Upper lobe of left lung (tissue), 6 donors: Measurements from ENCODE around the gene CMSS1. TPM values are rescaled to one million over a fixed set of nuclear protein-coding genes. Genes with fewer than 3 reads are reported as not detected.
A peak's percentile ranks its signal among the peaks of the same experiment; 100 is the strongest.

ENCODE experiments used
- ATAC-seq, 2 donors: fragments of 200-7000 bp; cut with Tn5 transposase; one replicate each; pipeline ENCODE4 v1.9.1; 2022; ENCODE audit warnings: mild to moderate bottlenecking in 2 of 2, moderate library complexity in 2 of 2; ENCODE audit not compliant: low FRiP score in 2 of 2
- DNase-seq, 2 donors: peaks; one replicate each; pipeline ENCODE4 v3.0.0-alpha.2; 2019 to 2020
- H3K27ac ChIP-seq, 4 donors: fragments of 200-600 bp; sonication (generic); one replicate each; pipeline ENCODE4 v1.5.1; 2016 to 2019
- H3K27me3 ChIP-seq, 4 donors: fragments of 200-600 bp; sonication (generic); one replicate each; pipeline ENCODE4 v1.5.1; 2017 to 2019
- H3K36me3 ChIP-seq, 4 donors: fragments of 200-600 bp; sonication (generic); one replicate each; pipeline ENCODE4 v1.5.1; 2016 to 2019
- H3K4me1 ChIP-seq, 4 donors: fragments of 200-600 bp; sonication (generic); one replicate each; pipeline ENCODE4 v1.5.1; 2018 to 2019
- H3K4me3 ChIP-seq, 4 donors: fragments of 200-600 bp; sonication (generic); one replicate each; pipeline ENCODE4 v1.5.1; 2017 to 2019; ENCODE audit warnings: mild to moderate bottlenecking in 2 of 4, moderate library complexity in 1 of 4
- H3K9me3 ChIP-seq, 4 donors: fragments of 200-600 bp; sonication (generic); one replicate each; pipeline ENCODE4 v1.5.1; 2018 to 2019
- EP300 ChIP-seq, 4 donors: sonication (generic); formaldehyde crosslinking; IDR thresholded peaks; one replicate each; pipeline ENCODE4 v1.5.1; 2017; ENCODE audit warnings: antibody characterized with exemption in 4 of 4, control low read depth in 2 of 4
- POLR2A ChIP-seq, 4 donors: fragments of 450-650 bp; IDR thresholded peaks; one replicate each; pipeline ENCODE4 v1.5.1; 2016 to 2017; ENCODE audit warnings: antibody characterized with exemption in 4 of 4, mild to moderate bottlenecking in 2 of 4
- POLR2AphosphoS5 ChIP-seq, 2 donors: sonication (generic); formaldehyde crosslinking; IDR thresholded peaks; one replicate each; pipeline ENCODE4 v1.5.1; 2017; ENCODE audit warnings: antibody characterized with exemption in 2 of 2
- WGBS, 2 donors: methylation state at CpG; one replicate each; pipeline ENCODE4 v1.1.5; 2017 to 2018; 5-methylcytosine and 5-hydroxymethylcytosine counted together
- total RNA-seq, 6 donors: library from RNA; depleted of rRNA in 4 of 6; stranded (reverse); fragments of >200 nt in 4 of 6; gene quantifications; one replicate each; pipeline versions ENCODE4 v1.1.0 to v1.2.1, GENCODE V29; 2016 to 2021
- TF ChIP-seq, protein P1 (sequence below), 6 experiments: fragments of 450-650 bp in 4 of 6; fragments of 200-600 bp in 2 of 6; sonication (generic) in 2 of 6; IDR thresholded peaks; one replicate each; pipeline ENCODE4 v1.5.1; 2016 to 2019; ENCODE audit warnings: antibody characterized with exemption in 6 of 6
- donor health status: DM: no; HTN: no; CAD: no; lungs with moderate emphysema.
- donor health status: DM: no; HTN: yes; CAD: no; lungs with severe emphysema.

The CMSS1 gene
- total RNA-seq, 6 donors from 2014 or later = 4.0 to 21.1 (median 12.0) TPM

DNA sequence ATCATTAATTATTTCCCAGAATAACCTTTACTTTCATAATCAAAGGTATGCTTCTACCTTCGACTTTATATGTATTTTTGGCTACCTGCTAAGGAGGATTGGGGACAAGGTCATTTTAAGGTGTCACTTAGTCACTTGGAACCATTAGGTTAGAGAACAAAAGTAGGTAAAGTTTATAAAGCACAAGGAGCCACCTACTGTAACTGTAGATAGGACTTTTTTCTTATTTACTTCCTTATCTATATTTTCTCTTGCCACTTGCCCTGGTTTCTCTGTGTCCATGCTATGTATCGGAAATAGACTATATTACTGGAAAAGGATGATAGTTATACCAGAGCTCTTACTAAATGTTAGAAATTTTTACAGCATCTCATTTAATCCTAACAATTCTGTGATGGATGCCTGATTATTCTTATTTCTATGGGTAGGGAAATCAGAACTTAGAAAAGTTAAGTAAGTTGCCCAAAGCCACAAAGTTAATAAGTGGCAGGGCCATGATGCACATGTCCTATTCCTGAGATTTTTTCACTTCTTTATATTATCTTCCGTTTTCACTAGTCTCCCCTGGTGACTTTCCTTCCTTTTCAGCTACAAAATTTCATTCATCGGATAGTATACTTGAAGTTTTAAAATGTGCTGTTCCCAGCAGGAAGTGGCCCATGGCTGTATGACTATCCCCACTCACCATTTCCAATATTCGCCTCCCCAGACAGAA lies 132.5 kb downstream of the CMSS1 start:
- Histone ChIP-seq H3K4me3 (no peak overlapping the region), H3K36me3 (no peaks in the 10 kb centered on the region), H3K27me3 (no peaks in the 10 kb centered on the region), H3K27ac (no peak overlapping the region), H3K4me1 (peaks cover 6 to 20% (median 11%) of the 10 kb centered on the region in 4 donors), H3K9me3 (no peaks in the 10 kb centered on the region)
- DNase-seq (no peak), ATAC-seq (no peak)
- 83 to 86% methylated on average over 5 of the region's 5 CpGs for WGBS, 2 donors
- TF ChIP-seq POLR2AphosphoS5 (IDR thresholded peaks at IDR 0.05) = no peak
- TF ChIP-seq, protein P1, sequence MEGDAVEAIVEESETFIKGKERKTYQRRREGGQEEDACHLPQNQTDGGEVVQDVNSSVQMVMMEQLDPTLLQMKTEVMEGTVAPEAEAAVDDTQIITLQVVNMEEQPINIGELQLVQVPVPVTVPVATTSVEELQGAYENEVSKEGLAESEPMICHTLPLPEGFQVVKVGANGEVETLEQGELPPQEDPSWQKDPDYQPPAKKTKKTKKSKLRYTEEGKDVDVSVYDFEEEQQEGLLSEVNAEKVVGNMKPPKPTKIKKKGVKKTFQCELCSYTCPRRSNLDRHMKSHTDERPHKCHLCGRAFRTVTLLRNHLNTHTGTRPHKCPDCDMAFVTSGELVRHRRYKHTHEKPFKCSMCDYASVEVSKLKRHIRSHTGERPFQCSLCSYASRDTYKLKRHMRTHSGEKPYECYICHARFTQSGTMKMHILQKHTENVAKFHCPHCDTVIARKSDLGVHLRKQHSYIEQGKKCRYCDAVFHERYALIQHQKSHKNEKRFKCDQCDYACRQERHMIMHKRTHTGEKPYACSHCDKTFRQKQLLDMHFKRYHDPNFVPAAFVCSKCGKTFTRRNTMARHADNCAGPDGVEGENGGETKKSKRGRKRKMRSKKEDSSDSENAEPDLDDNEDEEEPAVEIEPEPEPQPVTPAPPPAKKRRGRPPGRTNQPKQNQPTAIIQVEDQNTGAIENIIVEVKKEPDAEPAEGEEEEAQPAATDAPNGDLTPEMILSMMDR (IDR thresholded peaks at IDR 0.05) = peak in 1 of 6 experiments; percentile 5

DNA sequence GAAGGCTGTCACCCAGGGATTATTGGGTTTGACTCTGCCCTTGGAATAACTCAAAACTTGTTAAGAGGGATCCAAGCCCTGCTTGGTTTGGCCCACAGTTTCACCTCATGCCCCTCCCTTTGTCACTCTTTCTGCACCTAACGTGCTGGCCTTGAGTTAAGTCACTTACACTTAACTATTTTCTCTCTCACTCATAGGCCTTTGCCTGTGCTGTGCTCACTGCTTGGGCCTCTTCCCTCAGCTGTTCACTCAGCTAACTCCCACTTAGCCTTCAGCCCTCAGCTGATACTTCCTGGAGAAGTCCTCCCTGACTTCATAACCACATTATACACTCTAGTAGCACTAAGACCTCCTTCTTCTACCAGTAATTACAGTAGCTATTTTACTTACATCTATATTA lies 133.3 kb downstream of the CMSS1 start:
- H3K4me1 ChIP-seq = peaks cover 0 to 12% (median 3%) of the 10 kb centered on the region in 4 donors
- DNase-seq = no peak
- H3K27ac ChIP-seq = no peak overlapping the region
- H3K4me3 ChIP-seq = no peak overlapping the region
- no peak for ATAC-seq
- H3K27me3 ChIP-seq = no peaks in the 10 kb centered on the region
- TF ChIP-seq POLR2A (IDR thresholded peaks at IDR 0.05) (no peak), EP300 (IDR thresholded peaks at IDR 0.05) (no peak), POLR2AphosphoS5 (IDR thresholded peaks at IDR 0.05) (no peak)
- TF ChIP-seq, protein P1 (IDR thresholded peaks at IDR 0.05) = no peak
- 45% methylated on average over 1 of the region's 1 CpG for WGBS, 2 donors
- H3K9me3 ChIP-seq = no peaks in the 10 kb centered on the region
- no peaks in the 10 kb centered on the region for H3K36me3 ChIP-seq

DNA sequence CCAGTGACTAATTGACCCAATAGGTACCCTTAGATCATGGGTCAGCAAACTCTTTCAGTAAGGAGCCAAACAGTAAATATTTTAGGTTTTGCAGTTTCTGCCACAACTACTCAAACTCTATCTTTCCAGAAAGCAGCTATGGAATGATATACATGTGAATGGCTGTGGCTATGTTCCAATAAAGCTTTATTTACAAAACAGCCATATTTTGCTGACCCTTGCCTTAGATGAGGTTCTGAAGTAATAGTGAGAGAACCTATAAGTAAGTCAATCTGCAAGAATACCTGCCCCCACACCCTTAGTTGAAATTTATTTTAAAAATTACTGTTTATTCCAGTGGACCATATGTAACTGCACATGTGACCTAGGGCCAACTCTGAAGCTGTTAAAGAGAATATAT lies 134.0 kb downstream of the CMSS1 start:
- Histone ChIP-seq H3K9me3 (no peaks in the 10 kb centered on the region), H3K27ac (no peak overlapping the region), H3K36me3 (no peaks in the 10 kb centered on the region), H3K27me3 (no peaks in the 10 kb centered on the region), H3K4me1 (peaks cover 0 to 9% (median 2%) of the 10 kb centered on the region in 4 donors), H3K4me3 (no peak overlapping the region)
- DNase-seq = no peak
- no peak for TF ChIP-seq EP300 (IDR thresholded peaks at IDR 0.05)
- ATAC-seq = no peak

DNA sequence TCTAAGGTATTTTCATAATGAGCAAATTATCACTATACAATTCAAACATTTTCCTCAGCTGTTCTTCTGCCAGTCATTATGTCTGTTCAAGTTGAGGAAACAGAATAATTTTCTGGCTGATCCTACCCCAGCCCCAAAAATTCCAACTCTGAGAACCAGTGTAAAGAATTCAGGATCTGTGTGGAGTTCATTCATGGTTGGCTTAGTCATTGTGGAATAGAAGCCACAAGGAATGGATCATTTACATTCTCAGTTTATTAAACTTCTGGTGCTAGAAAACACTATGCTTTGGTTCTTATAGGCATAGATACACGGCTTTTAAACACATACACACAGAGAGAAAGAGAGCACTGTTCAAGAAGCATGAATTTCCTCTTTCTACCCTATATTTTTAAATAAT lies 134.6 kb downstream of the CMSS1 start:
- Histone ChIP-seq H3K4me3 (no peak overlapping the region), H3K36me3 (no peaks in the 10 kb centered on the region), H3K27ac (no peak overlapping the region), H3K27me3 (no peaks in the 10 kb centered on the region), H3K9me3 (no peaks in the 10 kb centered on the region), H3K4me1 (peaks cover 0 to 9% (median 2%) of the 10 kb centered on the region in 4 donors)
- TF ChIP-seq, protein P1 (IDR thresholded peaks at IDR 0.05) = no peak
- no peak for TF ChIP-seq POLR2A (IDR thresholded peaks at IDR 0.05)
- TF ChIP-seq EP300 (IDR thresholded peaks at IDR 0.05) = no peak
- no peak for TF ChIP-seq POLR2AphosphoS5 (IDR thresholded peaks at IDR 0.05)
- no peak for ATAC-seq
- DNase-seq = no peak
- 86 to 97% methylated on average over 1 of the region's 1 CpG for WGBS, 2 donors

DNA sequence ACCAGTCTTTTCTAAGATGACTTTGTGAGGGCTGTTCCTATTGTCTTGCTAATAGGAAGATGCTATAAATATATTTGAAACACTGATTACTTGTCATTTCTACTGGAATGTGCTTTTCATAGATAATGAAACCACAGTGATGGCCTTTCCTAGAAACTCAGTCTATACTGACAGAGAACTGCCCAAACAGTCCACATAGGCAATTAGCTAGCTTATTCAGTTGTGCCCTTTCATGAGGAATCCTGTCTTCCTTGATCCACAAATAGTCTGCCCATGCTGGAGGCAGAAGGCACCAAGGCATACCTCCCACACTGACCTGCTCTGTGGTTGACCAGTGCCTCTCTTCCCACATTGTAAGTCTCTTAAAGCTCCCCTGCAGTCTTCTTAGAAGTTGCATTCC lies 135.9 kb downstream of the CMSS1 start:
- peaks cover 0 to 12% (median 2%) of the 10 kb centered on the region in 4 donors for H3K4me1 ChIP-seq
- no peak for DNase-seq
- no peak for ATAC-seq
- H3K27me3 ChIP-seq = no peaks in the 10 kb centered on the region
- TF ChIP-seq POLR2AphosphoS5 (IDR thresholded peaks at IDR 0.05) (no peak), EP300 (IDR thresholded peaks at IDR 0.05) (no peak), POLR2A (IDR thresholded peaks at IDR 0.05) (no peak)
- TF ChIP-seq, protein P1 (IDR thresholded peaks at IDR 0.05) = no peak
- H3K4me3 ChIP-seq = no peak overlapping the region
- no peaks in the 10 kb centered on the region for H3K36me3 ChIP-seq
- no peaks in the 10 kb centered on the region for H3K9me3 ChIP-seq
- no peak overlapping the region for H3K27ac ChIP-seq
